ENCODE measurements around the gene ELOVL2. TPM values are rescaled to one million over a fixed set of nuclear protein-coding genes. Genes with fewer than 3 reads are reported as not detected.

The ELOVL2 gene
- total RNA-seq, 4 donors from 2014 or later = 0.14 to 0.16 TPM; not detected in 2

- 88 to 91% methylated on average over 5 of the region's 5 CpGs for WGBS, 2 donors (ENCODE audit: low coverage in 1 of 2)
- no peak for DNase-seq
- Histone ChIP-seq H3K4me3 (no peak overlapping the region), H3K9me3 (no peaks in the 10 kb centered on the region), H3K36me3 (no peaks in the 10 kb centered on the region), H3K27me3 (peaks cover 34% of the 10 kb centered on the region), H3K27ac (no peak overlapping the region), H3K4me1 (peaks cover 0 to 6% (median 0%) of the 10 kb centered on the region in 4 donors)
- no peak for TF ChIP-seq EP300 (IDR thresholded peaks at IDR 0.05; ENCODE audit: low read depth)
- TF ChIP-seq POLR2A (IDR thresholded peaks at IDR 0.05) = no peak
- TF ChIP-seq POLR2AphosphoS5 (IDR thresholded peaks at IDR 0.05) = no peak
- TF ChIP-seq CTCF (IDR thresholded peaks at IDR 0.05) = no peak
- intact Hi-C loops (cut with DNase I; ENCODE audit: low total_unique reads) (no loop called here), in situ Hi-C loops (cut with MboI; ENCODE audit: low pct_ligation_motif_present in 1 of 4, low pct_unique_long_range_greater_than_20kb in 1 of 4, low sequenced_read_pairs in 3 of 4) (no loop called here)
Observed at GRCh38 chr6:11012976-11013720, 31.0 kb downstream of the ELOVL2 start.

- Histone ChIP-seq H3K9me3 (no peaks in the 10 kb centered on the region), H3K4me1 (peaks cover 0 to 6% (median 0%) of the 10 kb centered on the region in 4 donors), H3K27me3 (peaks cover 34% of the 10 kb centered on the region), H3K4me3 (no peak overlapping the region), H3K27ac (no peak overlapping the region), H3K36me3 (no peaks in the 10 kb centered on the region)
- DNase-seq = no peak
- no peak for TF ChIP-seq POLR2A (IDR thresholded peaks at IDR 0.05)
- 52 to 53% methylated on average over 4 to 5 of the region's 5 CpGs for WGBS, 2 donors (ENCODE audit: low coverage in 1 of 2)
- in situ Hi-C loops (cut with MboI; ENCODE audit: low pct_ligation_motif_present in 1 of 4, low pct_unique_long_range_greater_than_20kb in 1 of 4, low sequenced_read_pairs in 3 of 4) (no loop called here), intact Hi-C loops (cut with DNase I; ENCODE audit: low total_unique reads) (no loop called here)
Observed at GRCh38 chr6:11012295-11012754, 31.8 kb downstream of the ELOVL2 start.

GRCh38 chr6:11011787-11012234 lies 32.3 kb downstream of the ELOVL2 start:
- Histone ChIP-seq H3K4me1 (peaks cover 0 to 6% (median 0%) of the 10 kb centered on the region in 4 donors), H3K27me3 (peaks cover 34% of the 10 kb centered on the region), H3K36me3 (no peaks in the 10 kb centered on the region), H3K4me3 (no peak overlapping the region), H3K9me3 (no peaks in the 10 kb centered on the region), H3K27ac (no peak overlapping the region)
- intact Hi-C loops (cut with DNase I; ENCODE audit: low total_unique reads) = no loop called here
- no peak for DNase-seq
- no peak for TF ChIP-seq CTCF (IDR thresholded peaks at IDR 0.05)
- 26 to 45% methylated on average over 5 to 8 of the region's 8 CpGs for WGBS, 2 donors (ENCODE audit: low coverage in 1 of 2)
- in situ Hi-C loops (cut with MboI; ENCODE audit: low pct_ligation_motif_present in 1 of 4, low pct_unique_long_range_greater_than_20kb in 1 of 4, low sequenced_read_pairs in 3 of 4) = no loop called here

- H3K4me3 ChIP-seq = no peak overlapping the region
- no peak for DNase-seq
- H3K4me1 ChIP-seq = peaks cover 0 to 6% (median 0%) of the 10 kb centered on the region in 4 donors
- intact Hi-C loops (cut with DNase I; ENCODE audit: low total_unique reads) (no loop called here), in situ Hi-C loops (cut with MboI; ENCODE audit: low pct_ligation_motif_present in 1 of 4, low pct_unique_long_range_greater_than_20kb in 1 of 4, low sequenced_read_pairs in 3 of 4) (no loop called here)
- no peaks in the 10 kb centered on the region for H3K9me3 ChIP-seq
- TF ChIP-seq EP300 (IDR thresholded peaks at IDR 0.05; ENCODE audit: low read depth) (no peak), POLR2AphosphoS5 (IDR thresholded peaks at IDR 0.05) (no peak), POLR2A (IDR thresholded peaks at IDR 0.05) (no peak), CTCF (IDR thresholded peaks at IDR 0.05) (no peak)
- 65 to 70% methylated on average over 6 of the region's 6 CpGs for WGBS, 2 donors (ENCODE audit: low coverage in 1 of 2)
- no peak overlapping the region for H3K27ac ChIP-seq
- no peaks in the 10 kb centered on the region for H3K36me3 ChIP-seq
- H3K27me3 ChIP-seq = peaks cover 34% of the 10 kb centered on the region
Observed at GRCh38 chr6:11009353-11009752, 34.8 kb downstream of the ELOVL2 start.

All from transverse colon (tissue), 4 donors.